ENCODE measurements around the gene TMX4. TPM values are rescaled to one million over a fixed set of nuclear protein-coding genes. Genes with fewer than 3 reads are reported as not detected.

The TMX4 gene
- total RNA-seq, 1 experiment from 2014 or later, result 3.3 TPM

DNA sequence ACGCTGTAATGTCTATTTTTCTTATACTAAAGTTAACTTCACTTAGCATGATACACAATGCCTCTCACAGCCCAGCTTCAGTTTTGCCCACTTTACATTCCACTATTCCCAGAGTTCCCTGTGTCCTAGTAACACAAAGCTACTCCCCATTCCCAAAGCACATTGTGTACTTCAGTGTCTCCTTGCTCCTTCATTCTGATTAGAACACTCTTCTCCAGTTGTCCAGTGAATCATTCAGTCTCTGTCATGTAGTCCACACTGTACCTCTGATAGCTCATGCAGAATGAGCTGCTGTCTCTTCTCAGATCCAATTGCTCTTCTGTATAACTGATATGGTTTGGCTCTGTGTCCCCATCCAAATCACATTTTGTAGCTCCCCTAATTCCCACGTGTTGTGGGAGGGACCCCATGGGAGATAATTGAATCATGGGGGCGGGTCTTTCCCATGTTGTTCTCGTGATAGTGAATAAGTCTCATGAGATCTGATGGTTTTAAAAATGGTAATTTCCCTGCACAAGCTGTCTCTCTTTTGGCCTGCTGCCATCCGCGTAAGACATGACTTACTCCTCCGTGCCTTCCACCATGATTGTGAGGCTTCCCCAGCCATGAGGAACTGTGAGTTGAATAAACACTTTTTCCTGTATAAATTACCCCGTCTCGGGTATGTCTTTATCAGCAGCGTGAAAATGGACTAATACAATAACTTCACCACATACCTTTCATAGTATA is 2.1 kb upstream of the TMX4 start:
- DNase-seq (ENCODE audit: low spot score), result no peak
- in situ Hi-C loops (cut with HindIII; ENCODE audit: low sequenced_read_pairs), result no loop called here

DNA sequence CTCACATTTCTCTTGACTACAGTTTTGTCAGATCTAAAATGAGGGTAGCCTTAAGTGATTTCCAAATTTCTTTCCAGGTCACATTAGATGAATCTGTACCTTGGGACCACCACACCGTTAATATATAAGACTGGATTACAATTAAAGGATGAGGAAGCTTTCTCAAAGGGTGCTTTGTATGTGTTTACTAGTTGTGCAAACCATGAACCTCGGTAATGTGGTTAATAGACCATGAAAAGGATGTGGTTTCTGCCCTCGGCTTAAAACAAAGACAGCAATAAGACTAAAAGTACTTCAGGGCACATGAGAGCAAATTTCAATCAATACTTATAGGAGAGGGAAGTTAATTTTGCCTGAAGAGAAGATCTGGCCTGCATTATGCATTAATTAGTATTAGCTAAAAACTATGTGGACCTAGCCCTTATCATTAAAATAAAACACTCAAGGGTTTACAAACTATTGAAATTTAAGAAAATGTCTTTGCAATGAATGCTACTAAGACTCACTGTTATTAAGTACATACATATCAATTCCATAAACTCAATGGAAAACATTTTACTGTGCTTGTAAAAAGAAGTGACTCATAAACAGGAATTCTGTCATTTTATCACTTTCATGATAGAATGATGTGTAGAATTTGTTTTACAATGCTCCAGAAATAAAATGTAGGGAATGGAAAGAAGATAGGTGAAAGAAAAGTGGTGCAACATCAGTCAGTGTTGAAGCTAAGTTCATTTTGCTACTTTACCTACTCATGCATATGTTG is 936 bp upstream of the TMX4 start:
- peak; percentile 46 for DNase-seq (ENCODE audit: low spot score)
- in situ Hi-C loops (cut with HindIII; ENCODE audit: low sequenced_read_pairs), result no loop called here

DNA sequence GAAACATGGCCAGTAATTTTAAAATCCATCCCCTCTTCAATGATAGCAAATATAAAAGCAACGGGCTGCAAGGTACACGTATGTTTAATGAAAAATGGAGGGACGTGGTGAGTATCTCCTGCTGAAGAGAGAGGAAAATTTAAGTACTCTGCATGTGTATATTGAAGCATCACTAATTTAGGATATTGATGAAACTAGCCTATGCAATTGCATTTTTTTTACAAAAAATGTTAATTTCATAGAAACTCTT is 362 bp upstream of the TMX4 start:
- no peak for DNase-seq (ENCODE audit: low spot score)
- in situ Hi-C loops (cut with HindIII; ENCODE audit: low sequenced_read_pairs), result no loop called here

DNA sequence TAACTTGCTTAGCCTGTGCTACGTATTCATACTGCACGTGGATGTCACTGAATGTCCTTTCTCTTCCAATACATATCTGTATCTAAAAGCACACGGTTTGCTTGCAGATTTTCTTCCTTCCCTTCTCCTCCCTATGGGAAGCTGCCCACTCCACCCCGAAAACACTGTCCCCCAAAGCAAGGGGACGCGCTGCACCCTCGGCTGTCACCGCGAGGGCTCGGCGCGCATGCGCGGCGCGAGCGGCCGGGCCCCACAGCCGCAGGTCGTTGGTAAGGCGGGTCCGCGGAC is 659 bp downstream of the TMX4 start:
- in situ Hi-C loops (cut with HindIII; ENCODE audit: low sequenced_read_pairs), result no loop called here
- peak; percentile 78 for DNase-seq (ENCODE audit: low spot score)

DNA sequence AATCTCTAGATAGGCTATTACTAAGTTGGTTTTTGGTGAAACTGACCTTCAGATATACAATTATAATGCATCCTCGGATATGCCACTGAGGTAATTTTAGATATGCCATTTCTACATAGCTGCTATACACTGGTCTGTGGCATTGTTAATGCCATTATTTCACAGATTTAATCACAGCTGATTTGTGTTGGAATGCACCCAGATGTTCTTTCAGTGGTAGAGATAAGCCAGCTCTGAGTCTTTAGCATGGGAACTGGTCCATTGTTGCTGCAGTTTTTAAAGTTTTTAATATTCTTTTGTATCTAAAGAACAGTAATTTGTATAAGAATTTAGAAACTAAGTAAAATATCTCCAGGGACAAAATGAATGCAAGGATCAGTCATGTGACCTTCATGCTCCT is 6.8 kb downstream of the TMX4 start:
- DNase-seq (ENCODE audit: low spot score), result no peak
- in situ Hi-C loops (cut with HindIII; ENCODE audit: low sequenced_read_pairs), result no loop called here

DNA sequence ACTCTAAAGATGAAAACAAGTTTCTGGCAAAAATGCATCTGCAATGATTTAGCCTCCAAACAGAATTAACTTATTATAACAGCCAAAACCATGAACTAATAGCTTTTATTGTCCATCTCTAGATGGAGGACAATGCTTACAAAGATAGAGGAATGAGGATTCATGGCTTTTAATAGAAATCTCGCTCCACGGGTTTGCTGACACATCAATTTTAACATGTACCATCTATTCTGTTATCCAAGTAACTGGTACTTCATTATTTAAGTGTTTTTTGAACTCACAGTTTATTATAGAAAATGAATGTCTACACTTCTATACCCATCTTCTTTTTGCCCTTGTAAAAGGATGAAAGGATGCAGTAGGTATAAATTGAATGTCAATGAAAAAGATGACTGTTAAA is 10.8 kb downstream of the TMX4 start:
- no peak for DNase-seq (ENCODE audit: low spot score)
- in situ Hi-C loops (cut with HindIII; ENCODE audit: low sequenced_read_pairs), result no loop called here

DNA sequence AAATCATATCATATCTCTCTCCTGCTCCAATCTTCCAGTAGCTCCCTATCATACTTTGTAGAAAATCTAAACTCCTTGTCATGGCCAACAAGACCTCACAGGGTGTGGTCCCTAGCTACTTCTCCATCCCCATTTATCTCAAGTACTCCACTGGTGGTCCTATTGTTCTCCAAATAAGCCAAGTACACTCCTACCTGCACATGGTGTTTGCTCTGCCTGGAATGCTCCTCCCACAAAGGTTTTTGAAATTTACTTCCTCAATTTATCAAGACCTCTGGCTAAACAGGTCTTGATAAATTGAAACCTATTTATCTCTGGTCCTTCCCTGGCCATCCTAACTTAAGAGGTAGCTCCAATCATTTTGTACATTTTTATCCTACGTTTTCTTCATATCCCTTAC is 12.1 kb downstream of the TMX4 start:
- in situ Hi-C loops (cut with HindIII; ENCODE audit: low sequenced_read_pairs), result no loop called here

DNA sequence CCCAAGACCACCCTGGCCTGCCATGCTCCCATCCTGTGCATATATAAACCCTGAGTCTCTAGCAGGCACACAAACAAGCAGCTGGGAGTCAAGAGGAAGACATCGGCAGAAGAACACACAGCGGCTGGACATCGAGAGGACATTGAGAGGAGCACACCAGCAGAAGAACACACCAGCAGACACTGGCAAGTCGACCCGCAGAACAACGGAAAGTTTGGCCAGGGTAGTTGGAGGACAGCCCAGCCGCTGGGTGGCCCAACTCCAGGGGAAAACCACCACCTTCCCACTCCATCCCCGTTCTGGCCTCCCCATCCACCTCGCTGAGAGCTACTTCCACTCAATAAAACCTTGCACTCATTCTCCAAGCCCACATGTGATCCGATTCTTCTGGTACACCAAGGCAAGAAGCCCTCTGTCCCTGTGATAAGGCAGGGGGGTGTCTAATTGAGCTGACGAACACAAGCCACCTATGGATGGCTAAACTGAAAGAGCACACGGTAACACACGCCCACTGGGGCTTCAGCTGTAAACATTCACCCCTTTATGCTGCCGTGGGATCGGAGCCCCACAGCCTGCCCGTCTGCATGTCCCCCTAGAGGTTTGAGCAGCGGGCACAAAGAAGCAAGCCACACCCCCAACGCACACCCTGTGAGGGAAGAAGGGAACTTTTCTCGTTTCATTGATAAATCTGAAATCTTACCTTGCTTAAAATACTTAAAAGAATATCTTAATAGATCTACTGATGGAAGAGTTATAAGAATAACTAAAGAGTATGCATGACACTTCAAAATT is 13.8 kb downstream of the TMX4 start:
- in situ Hi-C loops (cut with HindIII; ENCODE audit: low sequenced_read_pairs), result no loop called here
- DNase-seq (ENCODE audit: low spot score), result no peak

More for the DNA sequence above, 12.1 kb downstream of the TMX4 start:
- no peak for DNase-seq (ENCODE audit: low spot score)

DNA sequence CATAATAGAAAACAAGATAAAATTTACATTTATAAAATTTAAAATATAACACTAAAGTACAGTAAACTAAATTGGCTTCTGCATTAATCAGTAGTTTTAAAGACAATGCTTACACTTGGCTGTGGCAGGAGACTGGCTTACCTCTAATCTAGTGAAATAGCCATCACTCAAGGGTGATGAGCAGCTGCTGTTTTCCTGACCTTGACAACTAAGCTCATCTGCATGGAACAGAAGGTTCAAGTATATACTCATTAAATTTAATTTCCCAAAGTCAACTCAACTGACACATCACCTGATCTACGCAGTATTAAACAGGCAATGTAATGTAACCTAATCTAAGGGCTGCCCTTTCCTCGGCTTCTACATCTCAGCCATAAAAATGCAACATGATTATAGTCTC is 14.5 kb downstream of the TMX4 start:
- in situ Hi-C loops (cut with HindIII; ENCODE audit: low sequenced_read_pairs), result no loop called here
- DNase-seq (ENCODE audit: low spot score), result no peak

DNA sequence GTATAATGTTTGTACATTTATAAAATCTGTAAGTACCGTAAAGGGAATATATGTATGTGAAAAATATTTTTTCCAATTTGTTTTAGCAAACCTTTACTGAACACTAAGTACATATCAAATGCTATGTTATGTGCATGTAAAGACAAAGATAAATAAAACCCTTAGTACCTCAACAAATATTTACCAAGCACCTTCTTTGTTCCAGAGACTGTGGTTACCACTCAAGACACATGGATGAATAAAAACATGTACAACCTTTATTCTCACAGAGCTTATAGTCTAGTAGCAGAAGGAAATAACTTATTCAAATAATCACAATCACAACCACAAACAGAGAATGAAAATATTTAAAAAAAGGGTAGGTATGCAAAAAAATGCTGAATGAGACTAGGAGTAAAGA is 17.5 kb downstream of the TMX4 start:
- in situ Hi-C loops (cut with HindIII; ENCODE audit: low sequenced_read_pairs), result no loop called here
- no peak for DNase-seq (ENCODE audit: low spot score)

DNA sequence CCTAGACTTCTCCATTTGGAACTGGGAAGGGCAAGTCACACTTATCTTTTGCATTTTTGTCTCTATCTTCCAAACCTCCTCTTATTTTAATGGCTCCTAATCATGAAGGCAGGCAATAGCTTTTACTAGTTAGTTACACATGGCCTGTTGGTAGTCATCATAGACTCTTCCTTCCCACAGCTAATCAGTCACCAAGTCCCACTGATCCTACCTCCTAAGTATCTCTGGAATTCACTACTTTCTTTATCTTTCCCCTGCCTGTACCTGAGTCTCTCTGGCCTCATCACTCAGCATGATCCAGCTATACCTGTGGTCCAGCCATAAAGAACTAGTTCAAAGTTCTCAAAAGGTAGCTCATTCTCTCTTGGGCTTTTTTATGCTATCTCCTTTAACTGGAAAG is 18.8 kb downstream of the TMX4 start:
- no peak for DNase-seq (ENCODE audit: low spot score)
- in situ Hi-C loops (cut with HindIII; ENCODE audit: low sequenced_read_pairs), result no loop called here

DNA sequence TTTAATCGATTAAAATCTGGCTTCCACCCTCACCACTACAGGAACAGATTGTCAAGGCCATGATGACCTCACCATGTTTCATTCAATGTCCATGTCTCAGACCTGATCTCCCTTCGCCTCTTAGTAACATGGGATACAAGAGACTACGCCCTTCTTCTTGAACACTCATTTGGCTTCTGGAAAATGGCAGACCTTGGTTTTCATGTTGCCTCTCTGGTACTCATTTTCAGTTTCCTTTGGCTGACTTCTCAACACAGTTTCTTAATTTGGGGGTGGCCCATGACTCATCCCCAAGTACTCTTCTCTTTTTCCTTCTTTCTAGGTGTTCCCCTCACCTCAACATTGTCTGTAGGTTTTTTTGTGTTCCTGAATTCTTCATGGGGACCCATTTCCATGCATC is 22.7 kb downstream of the TMX4 start:
- no peak for DNase-seq (ENCODE audit: low spot score)

DNA sequence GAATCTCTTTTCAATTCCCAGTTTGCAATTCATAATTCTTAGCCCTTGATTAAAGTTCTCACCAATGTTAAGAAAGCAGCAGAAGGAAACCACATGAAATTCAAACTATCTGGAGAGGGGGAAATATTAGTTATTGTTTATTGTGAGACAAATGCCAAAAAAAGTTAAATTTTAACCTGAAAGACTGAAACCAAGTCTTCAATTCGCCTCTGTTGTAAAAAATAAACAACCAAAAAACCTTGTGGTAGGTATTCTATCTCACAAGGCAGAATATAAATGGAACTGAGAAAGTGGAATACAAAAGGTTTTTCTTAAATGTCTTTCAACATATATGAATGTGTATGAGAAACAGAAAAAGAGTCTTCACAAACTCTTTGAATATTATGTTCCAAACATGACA is 24.8 kb downstream of the TMX4 start:
- DNase-seq (ENCODE audit: low spot score), result no peak
- in situ Hi-C loops (cut with HindIII; ENCODE audit: low sequenced_read_pairs), result no loop called here

More for the DNA sequence above, 22.7 kb downstream of the TMX4 start:
- in situ Hi-C loops (cut with HindIII; ENCODE audit: low sequenced_read_pairs), result no loop called here

DNA sequence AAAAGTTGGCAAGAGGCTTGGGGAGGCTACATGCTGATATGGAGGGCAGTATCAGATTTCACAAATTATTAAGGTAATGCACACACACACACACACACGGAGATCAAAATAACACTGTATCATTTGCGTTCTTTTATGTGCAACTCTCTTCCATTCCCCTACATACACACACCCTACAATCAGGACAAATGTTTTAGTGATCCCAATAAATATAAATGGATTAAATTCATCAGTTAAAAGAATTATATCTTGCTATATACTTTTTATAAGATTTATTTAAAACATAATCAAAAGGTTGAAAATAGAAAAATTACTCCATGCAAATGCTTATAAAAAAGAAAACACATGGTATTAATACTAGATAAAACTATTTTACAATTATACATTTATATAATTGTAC is 25.9 kb downstream of the TMX4 start:
- in situ Hi-C loops (cut with HindIII; ENCODE audit: low sequenced_read_pairs), result no loop called here

DNA sequence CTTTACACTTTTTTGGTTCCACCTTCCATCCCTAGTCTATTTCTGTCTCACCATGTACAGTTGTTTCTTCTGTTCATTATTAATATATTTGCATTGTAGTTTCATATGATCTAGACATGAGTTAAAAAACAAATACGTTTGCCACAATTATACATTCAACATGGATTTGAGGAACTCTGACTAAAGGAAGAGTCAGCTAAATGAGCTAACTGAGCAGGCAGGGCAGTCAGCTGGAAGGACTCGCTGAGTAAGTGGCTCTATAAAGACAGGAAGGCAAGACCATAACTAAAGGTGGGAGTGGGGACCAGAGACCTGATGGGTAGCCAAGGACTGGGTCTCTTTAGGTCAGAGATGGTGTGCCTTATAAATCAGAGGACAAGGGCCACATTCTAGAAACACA is 26.3 kb downstream of the TMX4 start:
- in situ Hi-C loops (cut with HindIII; ENCODE audit: low sequenced_read_pairs), result no loop called here
- no peak for DNase-seq (ENCODE audit: low spot score)

More for the DNA sequence above, 25.9 kb downstream of the TMX4 start:
- no peak for DNase-seq (ENCODE audit: low spot score)

DNA sequence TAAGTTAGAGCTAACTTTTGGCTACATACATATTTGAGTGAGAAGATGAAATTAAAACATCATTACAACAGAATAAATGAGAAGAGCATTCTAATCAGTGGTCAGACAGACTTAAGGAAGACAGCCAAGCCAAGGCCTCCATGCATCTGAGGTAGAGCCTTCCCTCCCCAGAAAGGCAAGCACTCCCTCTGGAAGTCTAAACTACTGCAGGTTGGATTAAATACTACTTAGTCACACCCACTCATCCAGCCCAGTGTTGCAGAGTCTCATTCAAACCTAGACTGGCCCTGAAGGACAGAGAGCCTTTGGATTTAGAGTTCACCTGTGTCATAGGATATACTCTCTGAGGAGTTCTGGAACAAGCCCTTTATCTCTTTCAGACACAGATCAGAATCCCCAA is 29.2 kb downstream of the TMX4 start:
- in situ Hi-C loops (cut with HindIII; ENCODE audit: low sequenced_read_pairs), result no loop called here
- no peak for DNase-seq (ENCODE audit: low spot score)

DNA sequence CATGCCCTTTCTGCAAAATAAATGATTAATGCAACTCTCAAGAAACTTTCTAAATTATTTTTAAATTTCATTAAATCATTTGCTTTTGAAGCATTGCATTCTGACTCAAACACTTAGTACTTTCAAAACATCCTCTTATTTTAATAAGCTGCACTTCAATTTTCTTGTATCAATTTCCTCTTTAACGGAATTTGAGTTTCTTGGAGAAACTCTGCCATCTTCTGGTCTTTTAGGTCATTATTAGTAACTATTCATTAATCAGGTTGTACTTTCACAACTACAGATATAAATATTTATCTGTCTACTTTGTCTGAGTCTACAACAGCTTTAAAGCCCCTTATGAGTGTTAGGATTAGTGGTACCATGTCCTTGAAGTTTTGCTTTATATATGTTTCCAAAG is 30.2 kb downstream of the TMX4 start:
- no peak for DNase-seq (ENCODE audit: low spot score)
- in situ Hi-C loops (cut with HindIII; ENCODE audit: low sequenced_read_pairs), result no loop called here

DNA sequence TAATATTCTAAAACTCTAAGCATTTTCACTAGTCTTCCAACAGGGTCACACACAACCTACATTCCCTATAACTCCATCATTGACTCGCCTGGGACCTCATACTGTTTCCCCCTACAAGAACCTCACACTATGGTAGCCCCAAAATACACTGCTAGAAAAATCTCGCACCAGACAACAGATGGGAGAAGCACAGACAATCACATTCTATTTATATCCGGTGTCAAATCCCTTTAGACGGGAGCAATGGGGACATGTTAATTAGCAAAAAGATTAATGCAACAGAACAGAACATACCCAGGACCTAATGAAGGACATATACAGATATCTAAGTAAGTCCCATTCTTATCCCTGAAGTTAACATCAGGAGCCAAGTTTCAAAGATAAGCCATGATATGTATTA is 33.6 kb downstream of the TMX4 start:
- peak; percentile 12 for DNase-seq (ENCODE audit: low spot score)
- in situ Hi-C loops (cut with HindIII; ENCODE audit: low sequenced_read_pairs), result no loop called here

DNA sequence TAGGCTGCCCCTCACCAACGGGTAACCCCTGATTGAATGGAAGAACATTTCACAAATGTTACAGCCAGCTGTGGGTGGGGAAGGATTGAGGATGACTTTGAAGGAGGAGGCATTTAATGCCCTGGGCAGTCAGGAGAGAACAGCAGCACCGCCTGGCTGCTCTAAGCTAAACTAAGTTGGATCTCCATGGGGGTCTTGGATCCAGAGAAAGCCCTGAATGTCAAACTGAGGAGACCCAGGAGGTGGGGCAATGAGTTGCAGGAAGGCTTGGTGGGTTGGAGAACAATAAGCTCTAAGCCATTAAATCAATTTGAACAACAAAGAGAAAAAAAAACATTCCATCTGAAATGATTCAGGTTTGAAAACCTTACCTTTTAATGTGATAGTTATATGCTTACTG is 35.4 kb downstream of the TMX4 start:
- in situ Hi-C loops (cut with HindIII; ENCODE audit: low sequenced_read_pairs), result no loop called here

DNA sequence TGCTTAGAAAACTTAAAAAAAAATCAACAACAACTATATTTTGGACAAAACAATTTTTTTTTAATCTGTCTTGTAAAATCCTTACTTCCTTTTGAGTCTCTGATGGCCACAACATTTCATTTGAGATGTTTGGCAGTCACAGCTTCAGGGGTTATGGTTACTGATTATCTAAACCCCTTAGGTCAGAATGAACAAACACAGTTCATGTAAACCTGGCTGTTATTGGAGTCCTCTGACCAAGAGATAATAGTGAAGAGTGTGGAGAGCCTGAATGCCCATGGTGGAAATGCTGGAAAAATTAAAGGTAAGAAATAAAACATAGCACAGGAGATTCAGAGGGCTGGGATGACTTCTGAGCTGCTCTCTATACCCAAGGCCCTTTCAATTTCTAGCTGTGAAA is 38.2 kb downstream of the TMX4 start:
- in situ Hi-C loops (cut with HindIII; ENCODE audit: low sequenced_read_pairs), result no loop called here
- DNase-seq (ENCODE audit: low spot score), result no peak

More for the DNA sequence above, 35.4 kb downstream of the TMX4 start:
- no peak for DNase-seq (ENCODE audit: low spot score)

Measured in G401 (cell line).